Activated T-helper 2 cell treated with anti-CD3 and anti-CD28 coated beads, Interferon-gamma antibody, Interleukin-2, Interleukin-4, amounts not matched to agents 10 μg/mL and 5 μg/mL and 100 μg/mL, durations not matched to agents 14 hours and 24 hours and 36 hours (primary cell): Measurements from ENCODE around the gene RIPOR1. TPM values are rescaled to one million over a fixed set of nuclear protein-coding genes. Genes with fewer than 3 reads are reported as not detected.

ENCODE experiments used
- DNase-seq: peaks from one replicate; pipeline ENCODE4 v3.0.0; 2021; ENCODE audit warnings: low spot score
- H3K27ac Mint-ChIP-seq: one replicate; pipeline ENCODE4 v1.8.0; 2021; ENCODE audit warnings: mixed read lengths
- H3K27me3 Mint-ChIP-seq: one replicate; pipeline ENCODE4 v1.8.0; 2021; ENCODE audit warnings: low read depth, mixed read lengths
- H3K36me3 Mint-ChIP-seq: one replicate; pipeline ENCODE4 v1.8.0; 2021; ENCODE audit warnings: low read depth, mixed read lengths
- H3K4me1 Mint-ChIP-seq: one replicate; pipeline ENCODE4 v1.8.0; 2021; ENCODE audit warnings: low read depth, mixed read lengths
- H3K4me3 Mint-ChIP-seq: one replicate; pipeline ENCODE4 v1.8.0; 2021; ENCODE audit warnings: low read depth, mild to moderate bottlenecking, moderate library complexity, mixed read lengths
- H3K9me3 Mint-ChIP-seq: one replicate; pipeline ENCODE4 v1.8.0; 2021; ENCODE audit warnings: mixed read lengths
- intact Hi-C: fragments of 100-400 bp; cut with micrococcal nuclease; formaldehyde crosslinking; loops from one replicate; pipeline ENCODE4 v1.15.1; 2023
- total RNA-seq: library from RNA; stranded (reverse); gene quantifications from 2 replicates; pipeline ENCODE4 v1.2.3, GENCODE V29; 2022

RIPOR1 gene
- total RNA-seq, 1 donor from 2014 or later = 26.3 TPM

GRCh38 chr16:67560827-67561342, 32.3 kb downstream of the RIPOR1 start:
- Mint-ChIP-seq H3K4me1 (peaks cover 37% of the 10 kb centered on the region), H3K27me3 (no peaks in the 10 kb centered on the region), H3K27ac (peak overlapping the region; percentile 90), H3K4me3 (peak overlapping the region; percentile 83), H3K36me3 (no peaks in the 10 kb centered on the region), H3K9me3 (no peaks in the 10 kb centered on the region)
- DNase-seq = no peak
- intact Hi-C loops = loop anchor here (5.0 kb wide), 1 partner anchor 509 kb away; no protein-coding TSS in a partner anchor

- H3K4me1 Mint-ChIP-seq = peaks cover 33% of the 10 kb centered on the region
- H3K27me3 Mint-ChIP-seq = no peaks in the 10 kb centered on the region
- H3K27ac Mint-ChIP-seq = peak overlapping the region; percentile 90
- peak overlapping the region; percentile 83 for H3K4me3 Mint-ChIP-seq
- no peaks in the 10 kb centered on the region for H3K9me3 Mint-ChIP-seq
- H3K36me3 Mint-ChIP-seq = no peaks in the 10 kb centered on the region
- no peak for DNase-seq
- intact Hi-C loops = loop anchor here (5.0 kb wide), 1 partner anchor 509 kb away; no protein-coding TSS in a partner anchor
These were observed 32.8 kb downstream of the RIPOR1 start for GRCh38 chr16:67561501-67561823.

GRCh38 chr16:67561824-67562525, 33.3 kb downstream of the RIPOR1 start:
- DNase-seq = peak; percentile 99
- Mint-ChIP-seq H3K27me3 (no peaks in the 10 kb centered on the region), H3K4me1 (peaks cover 32% of the 10 kb centered on the region), H3K36me3 (peaks cover under 1% of the 10 kb centered on the region), H3K4me3 (peak overlapping the region; percentile 83), H3K9me3 (no peaks in the 10 kb centered on the region), H3K27ac (peak overlapping the region; percentile 90)
- intact Hi-C loops = loop anchor here (1.0 to 5.0 kb wide), 7 partner anchors 15 to 510 kb away; partner anchors contain the start of genes ACD, CARMIL2, CENPT and NUTF2

GRCh38 chr16:67562526-67562917, 33.9 kb downstream of the RIPOR1 start, which contains the start of gene CTCF:
Gene CTCF, plus strand, starts transcription at chr16:67562526. Its CDS starts 48,307 bp downstream, at chr16:67610833.
- intact Hi-C loops = loop anchor here (1.0 to 5.0 kb wide), 7 partner anchors 15 to 510 kb away; partner anchors contain the start of genes ACD, CARMIL2, CENPT and NUTF2
- peaks cover 34% of the 10 kb centered on the region for H3K4me1 Mint-ChIP-seq
- no peak for DNase-seq

GRCh38 chr16:67562918-67563707, 34.5 kb downstream of the RIPOR1 start:
- peak overlapping the region; percentile 86 for H3K4me3 Mint-ChIP-seq
- H3K36me3 Mint-ChIP-seq = peaks cover 2% of the 10 kb centered on the region
- H3K9me3 Mint-ChIP-seq = no peaks in the 10 kb centered on the region
- peak overlapping the region; percentile 88 for H3K27ac Mint-ChIP-seq
- no peaks in the 10 kb centered on the region for H3K27me3 Mint-ChIP-seq
- peaks cover 32% of the 10 kb centered on the region for H3K4me1 Mint-ChIP-seq
- DNase-seq = peak; percentile 55
- intact Hi-C loops = loop anchor here (1.0 to 5.0 kb wide), 7 partner anchors 16 to 511 kb away; partner anchors contain the start of genes ACD, CARMIL2, CENPT and NUTF2

More at GRCh38 chr16:67562526-67562917, 33.9 kb downstream of the RIPOR1 start, which contains the start of gene CTCF:
- Mint-ChIP-seq H3K9me3 (no peaks in the 10 kb centered on the region), H3K27me3 (no peaks in the 10 kb centered on the region), H3K36me3 (peaks cover 2% of the 10 kb centered on the region), H3K27ac (peak within 1 kb of the TSS; percentile 90), H3K4me3 (peak within 1 kb of the TSS; percentile 86)

GRCh38 chr16:67563708-67564468, 35.3 kb downstream of the RIPOR1 start:
- peaks cover 2% of the 10 kb centered on the region for H3K36me3 Mint-ChIP-seq
- H3K27ac Mint-ChIP-seq = peak overlapping the region; percentile 88
- peak overlapping the region; percentile 86 for H3K4me3 Mint-ChIP-seq
- DNase-seq = no peak
- intact Hi-C loops = loop anchor here (2.0 to 5.0 kb wide), 3 partner anchors 81 to 512 kb away; partner anchors contain the start of genes CARMIL2, CENPT and NUTF2
- H3K9me3 Mint-ChIP-seq = no peaks in the 10 kb centered on the region
- peaks cover 32% of the 10 kb centered on the region for H3K4me1 Mint-ChIP-seq
- H3K27me3 Mint-ChIP-seq = no peaks in the 10 kb centered on the region

- Mint-ChIP-seq H3K27ac (no peak overlapping the region), H3K4me3 (peak overlapping the region; percentile 17), H3K27me3 (no peaks in the 10 kb centered on the region), H3K9me3 (no peaks in the 10 kb centered on the region), H3K36me3 (peaks cover 3% of the 10 kb centered on the region), H3K4me1 (peaks cover 26% of the 10 kb centered on the region)
- DNase-seq = no peak
- intact Hi-C loops = no loop called here
These were observed 37.0 kb downstream of the RIPOR1 start for GRCh38 chr16:67565470-67566100.

- DNase-seq = no peak
- Mint-ChIP-seq H3K27ac (no peak overlapping the region), H3K27me3 (no peaks in the 10 kb centered on the region), H3K36me3 (peaks cover 42% of the 10 kb centered on the region), H3K4me3 (no peak overlapping the region), H3K4me1 (peaks cover 8% of the 10 kb centered on the region), H3K9me3 (no peaks in the 10 kb centered on the region)
- intact Hi-C loops = no loop called here
These were observed 42.8 kb downstream of the RIPOR1 start for GRCh38 chr16:67571464-67571863.

GRCh38 chr16:67571981-67572431, 43.4 kb downstream of the RIPOR1 start:
- Mint-ChIP-seq H3K9me3 (no peaks in the 10 kb centered on the region), H3K4me1 (peaks cover 7% of the 10 kb centered on the region), H3K4me3 (no peak overlapping the region), H3K36me3 (peaks cover 46% of the 10 kb centered on the region), H3K27me3 (no peaks in the 10 kb centered on the region), H3K27ac (no peak overlapping the region)
- intact Hi-C loops = no loop called here
- DNase-seq = no peak

- Mint-ChIP-seq H3K27ac (no peak overlapping the region), H3K9me3 (no peaks in the 10 kb centered on the region), H3K36me3 (peaks cover 35% of the 10 kb centered on the region), H3K27me3 (no peaks in the 10 kb centered on the region), H3K4me1 (peaks cover 8% of the 10 kb centered on the region), H3K4me3 (no peak overlapping the region)
- intact Hi-C loops = no loop called here
- no peak for DNase-seq
These were observed 51.1 kb downstream of the RIPOR1 start for GRCh38 chr16:67579686-67580085.

- peaks cover 9% of the 10 kb centered on the region for H3K4me1 Mint-ChIP-seq
- peaks cover 32% of the 10 kb centered on the region for H3K36me3 Mint-ChIP-seq
- intact Hi-C loops = no loop called here
- no peak for DNase-seq
- no peak overlapping the region for H3K27ac Mint-ChIP-seq
- H3K4me3 Mint-ChIP-seq = no peak overlapping the region
- H3K27me3 Mint-ChIP-seq = no peaks in the 10 kb centered on the region
- no peaks in the 10 kb centered on the region for H3K9me3 Mint-ChIP-seq
These were observed 51.6 kb downstream of the RIPOR1 start for GRCh38 chr16:67580202-67580601.
